ENCODE data around the gene TMEM255B. TPM values are rescaled to one million over a fixed set of nuclear protein-coding genes. Genes with fewer than 3 reads are reported as not detected.

The TMEM255B gene
- total RNA-seq, 4 donors from 2014 or later, result 1.8 to 17.3 (median 3.5) TPM; not detected in 1

DNA sequence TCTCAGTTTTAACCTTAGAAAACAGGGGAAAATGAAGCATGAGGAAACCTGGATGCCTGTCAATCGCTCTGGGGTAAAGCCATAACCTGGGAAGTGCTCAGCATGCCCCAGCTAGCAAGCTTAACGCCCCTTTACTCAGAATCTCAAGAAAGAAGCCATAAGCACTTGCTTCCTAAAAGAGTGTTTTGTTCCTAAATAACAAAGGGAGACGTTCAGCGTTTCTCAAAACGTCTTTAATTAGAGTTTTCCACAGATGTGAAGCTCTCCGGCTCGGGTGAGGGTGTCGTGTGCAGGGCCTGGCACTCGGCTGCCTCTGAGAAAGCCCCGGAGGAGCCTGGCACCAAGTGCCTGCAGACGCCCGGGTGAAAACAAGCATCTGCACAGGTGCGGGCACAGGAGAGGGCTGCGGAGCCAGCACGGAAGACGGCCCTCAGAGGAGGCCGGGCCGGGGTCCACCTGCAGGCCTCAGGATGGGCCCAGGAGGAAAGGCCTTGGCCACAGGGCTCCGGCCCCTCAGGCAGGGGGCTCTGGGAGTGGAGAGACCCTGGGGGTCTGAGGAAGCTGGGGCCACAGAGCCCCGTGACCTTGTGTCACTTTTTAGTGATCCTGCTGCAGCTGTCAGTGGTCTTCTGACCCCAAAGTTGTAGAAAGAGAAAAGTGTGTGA lies 98.6 kb downstream of the TMEM255B start:
- no peak overlapping the region for H3K4me3 ChIP-seq
- H3K9me3 ChIP-seq, result no peaks in the 10 kb centered on the region
- DNase-seq, result peak in 1 of 3 donors; percentile 49
- no peaks in the 10 kb centered on the region for H3K36me3 ChIP-seq
- no peak for TF ChIP-seq POLR2A (IDR thresholded peaks at IDR 0.05)
- TF ChIP-seq, protein P1, sequence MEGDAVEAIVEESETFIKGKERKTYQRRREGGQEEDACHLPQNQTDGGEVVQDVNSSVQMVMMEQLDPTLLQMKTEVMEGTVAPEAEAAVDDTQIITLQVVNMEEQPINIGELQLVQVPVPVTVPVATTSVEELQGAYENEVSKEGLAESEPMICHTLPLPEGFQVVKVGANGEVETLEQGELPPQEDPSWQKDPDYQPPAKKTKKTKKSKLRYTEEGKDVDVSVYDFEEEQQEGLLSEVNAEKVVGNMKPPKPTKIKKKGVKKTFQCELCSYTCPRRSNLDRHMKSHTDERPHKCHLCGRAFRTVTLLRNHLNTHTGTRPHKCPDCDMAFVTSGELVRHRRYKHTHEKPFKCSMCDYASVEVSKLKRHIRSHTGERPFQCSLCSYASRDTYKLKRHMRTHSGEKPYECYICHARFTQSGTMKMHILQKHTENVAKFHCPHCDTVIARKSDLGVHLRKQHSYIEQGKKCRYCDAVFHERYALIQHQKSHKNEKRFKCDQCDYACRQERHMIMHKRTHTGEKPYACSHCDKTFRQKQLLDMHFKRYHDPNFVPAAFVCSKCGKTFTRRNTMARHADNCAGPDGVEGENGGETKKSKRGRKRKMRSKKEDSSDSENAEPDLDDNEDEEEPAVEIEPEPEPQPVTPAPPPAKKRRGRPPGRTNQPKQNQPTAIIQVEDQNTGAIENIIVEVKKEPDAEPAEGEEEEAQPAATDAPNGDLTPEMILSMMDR (IDR thresholded peaks at IDR 0.05), result no peak
- H3K27me3 ChIP-seq, result no peaks in the 10 kb centered on the region
- peak overlapping the region in 2 of 4 donors; percentile 26 to 33 for H3K27ac ChIP-seq
- peaks cover 7 to 84% (median 33%) of the 10 kb centered on the region in 4 donors for H3K4me1 ChIP-seq

DNA sequence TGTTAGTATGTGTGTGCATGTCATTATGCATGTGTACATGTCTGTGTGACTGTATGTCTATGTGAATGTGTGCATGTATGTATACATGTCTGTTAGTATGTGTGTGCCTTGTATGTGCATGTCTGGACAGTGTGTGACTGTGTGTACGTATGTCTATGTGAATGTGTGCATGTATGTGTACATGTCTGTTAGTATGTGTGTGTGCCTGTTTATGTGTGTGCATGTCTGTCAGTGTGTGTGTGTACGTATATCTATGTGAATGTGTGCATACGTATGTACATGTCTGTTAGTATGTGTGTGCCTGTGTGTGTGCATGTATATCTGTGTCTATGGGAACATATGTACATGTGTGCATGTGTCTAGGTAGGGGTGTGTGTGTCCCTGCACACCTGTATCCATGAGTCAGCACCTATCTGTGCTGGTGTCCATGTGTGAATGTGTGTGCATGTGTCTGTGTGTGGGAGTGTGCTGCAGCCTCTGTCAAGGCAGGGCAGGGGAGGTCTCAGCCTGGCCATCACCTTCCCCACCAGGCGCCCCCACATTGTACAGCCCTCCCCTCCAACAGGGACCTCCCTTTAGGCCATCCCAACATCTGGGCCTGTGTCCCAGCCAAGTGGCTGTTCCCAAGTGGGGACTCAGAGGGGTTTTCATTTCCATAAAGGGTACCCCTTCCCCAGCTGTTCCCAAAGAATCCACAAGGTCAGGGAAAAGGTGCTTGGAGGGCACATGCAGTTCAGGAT lies 100.5 kb downstream of the TMEM255B start:
- Histone ChIP-seq H3K27ac (peak overlapping the region in 3 of 4 donors; percentile 68 to 93 (median 89)), H3K36me3 (no peaks in the 10 kb centered on the region), H3K4me3 (no peak overlapping the region), H3K9me3 (no peaks in the 10 kb centered on the region), H3K27me3 (no peaks in the 10 kb centered on the region), H3K4me1 (peaks cover 14 to 70% (median 23%) of the 10 kb centered on the region in 4 donors)
- TF ChIP-seq POLR2A (IDR thresholded peaks at IDR 0.05), result no peak
- TF ChIP-seq, protein P1 (IDR thresholded peaks at IDR 0.05), result no peak
- peak in 1 of 3 donors; percentile 43 for DNase-seq

DNA sequence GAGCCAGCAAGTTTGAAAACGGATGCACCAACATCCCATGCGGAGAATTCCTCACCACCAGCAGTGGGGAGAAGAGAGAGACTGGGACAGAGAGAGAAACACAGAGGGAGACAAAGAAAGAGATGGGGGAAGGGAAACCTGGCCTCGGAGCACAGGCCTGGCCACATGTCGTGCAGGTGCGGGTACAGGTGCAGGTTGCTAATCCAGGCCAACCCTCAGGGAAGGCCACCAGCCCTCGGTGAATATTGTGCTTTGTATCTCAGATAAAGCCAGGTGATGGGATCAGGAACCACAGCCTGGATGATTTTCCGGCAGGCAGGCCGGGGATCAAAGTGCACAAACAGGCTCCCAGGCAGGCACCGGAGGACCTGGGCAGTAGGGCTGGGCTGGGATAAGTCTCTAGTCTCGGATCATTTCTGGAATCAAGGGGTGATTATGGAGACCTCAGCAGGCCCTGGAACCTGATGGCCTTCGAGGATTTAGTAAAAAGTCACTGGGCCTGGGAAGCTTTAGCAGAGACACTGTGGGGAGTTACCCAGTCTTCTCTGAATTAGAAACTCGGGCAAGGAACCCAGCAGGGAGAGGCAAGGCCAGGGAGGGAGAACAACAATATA lies 101.1 kb downstream of the TMEM255B start:
- Histone ChIP-seq H3K27me3 (no peaks in the 10 kb centered on the region), H3K4me3 (peak overlapping the region in 2 of 4 donors; percentile 11 to 27), H3K9me3 (no peaks in the 10 kb centered on the region), H3K4me1 (peaks cover 10 to 68% (median 19%) of the 10 kb centered on the region in 4 donors), H3K36me3 (no peaks in the 10 kb centered on the region), H3K27ac (peak overlapping the region in 3 of 4 donors; percentile 71 to 93 (median 89))
- peak in 2 of 3 donors; percentile 84 to 85 for DNase-seq
- peak in 1 of 2 donors; percentile 16 for TF ChIP-seq POLR2A (IDR thresholded peaks at IDR 0.05)
- TF ChIP-seq, protein P1 (IDR thresholded peaks at IDR 0.05), result peak in 2 of 6 experiments; percentile 5 to 8

DNA sequence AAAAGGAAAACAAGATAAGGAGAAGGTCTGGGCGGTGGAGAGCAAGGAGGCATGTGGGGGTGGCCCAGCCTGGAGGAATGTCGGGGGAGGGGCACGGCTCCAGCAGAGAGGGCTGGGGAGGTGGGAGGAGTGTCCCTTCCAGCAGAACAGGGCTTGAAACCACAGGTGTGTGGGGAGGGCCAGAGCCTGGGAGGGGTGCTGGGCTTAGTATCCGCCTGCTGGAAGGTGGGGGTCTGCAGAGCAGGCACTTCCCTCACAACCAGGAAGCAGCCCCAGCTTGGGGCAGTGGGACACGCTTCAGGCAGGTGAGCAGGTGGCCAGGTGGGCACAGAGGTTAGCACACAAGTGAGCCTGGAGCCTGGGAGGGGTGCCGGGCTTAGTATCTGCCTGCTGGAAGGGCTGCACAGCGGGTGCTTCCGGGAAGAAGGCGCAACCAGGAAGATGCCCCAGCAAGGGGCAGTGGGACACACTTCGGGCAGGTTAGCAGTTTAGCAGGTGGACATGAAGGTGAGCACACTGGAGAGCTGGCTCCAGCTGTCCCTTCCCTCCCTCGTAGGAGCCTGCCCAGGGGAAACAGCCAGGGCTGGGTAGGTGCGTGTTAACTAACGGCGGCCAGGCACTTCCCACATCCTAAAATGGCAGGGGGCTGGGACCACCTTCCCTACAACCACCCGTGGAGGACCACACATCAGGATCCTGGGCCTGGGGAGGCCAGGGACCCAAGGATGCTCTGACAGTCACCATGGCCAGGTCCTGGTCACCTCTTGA lies 101.8 kb downstream of the TMEM255B start:
- no peaks in the 10 kb centered on the region for H3K9me3 ChIP-seq
- H3K27ac ChIP-seq, result peak overlapping the region in 3 of 4 donors; percentile 71 to 93 (median 89)
- peak in 2 of 3 donors; percentile 75 to 87 for DNase-seq
- peak overlapping the region in 2 of 4 donors; percentile 11 to 27 for H3K4me3 ChIP-seq
- TF ChIP-seq, protein P1 (IDR thresholded peaks at IDR 0.05), result no peak
- TF ChIP-seq POLR2A (IDR thresholded peaks at IDR 0.05), result peak in 1 of 2 donors; percentile 17
- H3K4me1 ChIP-seq, result peaks cover 7 to 62% (median 15%) of the 10 kb centered on the region in 4 donors
- H3K36me3 ChIP-seq, result no peaks in the 10 kb centered on the region
- no peaks in the 10 kb centered on the region for H3K27me3 ChIP-seq

Data from Peyer's patch (tissue), 4 donors.